ENCODE data around the gene TMEM259. TPM values are rescaled to one million over a fixed set of nuclear protein-coding genes. Genes with fewer than 3 reads are reported as not detected.
A peak's percentile ranks its signal among the peaks of the same experiment; 100 is the strongest.

TMEM259 gene
- total and polyA plus RNA-seq, 9 of the 15 experiments (the other 6 are each of a cell fraction or from before 2014, with no cell fraction given) = 0.52 to 231 (median 63.6) TPM

DNA sequence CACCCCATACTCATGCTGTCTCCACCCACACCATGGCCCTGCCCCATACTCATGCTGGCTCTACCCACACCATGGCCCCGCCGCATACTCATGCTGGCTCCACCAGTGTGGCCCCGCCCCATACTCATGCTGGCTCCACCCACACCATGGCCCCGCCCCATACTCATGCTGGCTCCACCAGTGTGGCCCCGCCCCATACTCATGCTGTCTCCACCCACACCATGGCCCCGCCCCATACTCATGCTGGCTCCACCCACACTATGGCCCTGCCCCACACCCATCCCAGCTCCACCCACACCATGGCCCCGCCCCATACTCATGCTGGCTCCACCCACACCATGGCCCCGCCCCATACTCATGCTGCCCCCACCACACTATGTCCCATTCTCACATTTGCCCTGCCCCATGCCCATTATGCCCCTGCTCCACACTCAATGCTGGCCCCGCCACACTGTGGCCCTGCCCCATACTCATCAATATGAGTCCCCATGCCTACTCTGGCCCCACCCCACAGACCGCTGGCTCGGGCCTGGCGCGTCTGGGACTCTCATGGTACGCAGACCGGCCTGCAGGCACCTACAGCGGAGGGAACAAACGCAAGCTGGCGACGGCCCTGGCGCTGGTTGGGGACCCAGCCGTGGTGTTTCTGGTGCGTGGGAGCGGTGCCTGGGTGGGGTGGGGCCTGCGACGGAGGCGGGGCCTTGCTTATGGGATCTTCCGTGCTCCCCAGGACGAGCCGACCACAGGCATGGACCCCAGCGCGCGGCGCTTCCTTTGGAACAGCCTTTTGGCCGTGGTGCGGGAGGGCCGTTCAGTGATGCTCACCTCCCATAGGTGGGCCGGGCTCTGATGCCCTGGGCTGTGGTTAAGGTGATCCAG, 42.3 kb upstream of the TMEM259 start (continued):
- TF ChIP-seq POLR2B (IDR thresholded peaks at IDR 0.05; ENCODE audit: low read depth, partially characterized antibody) (peak; percentile 40), CBFB (CRISPR knock-in tag; IDR thresholded peaks at IDR 0.05) (0 out of 2 replicates have a peak, but pooled peaks have one; percentile 68), RBBP5 (IDR thresholded peaks at IDR 0.05; ENCODE audit: borderline replicate concordance, insufficient read depth, low read length, poor library complexity, severe bottlenecking) (no peak), RBM22 (IDR thresholded peaks at IDR 0.05; ENCODE audit: low read depth, low read length, poor library complexity, severe bottlenecking) (peak; percentile 48), RBFOX2 (IDR thresholded peaks at IDR 0.05; ENCODE audit: low read depth, low read length) (peak; percentile 50), POLR2A (conservative IDR thresholded peaks at IDR 0.05) (peak; percentile 66), HDGF (IDR thresholded peaks at IDR 0.05) (0 out of 2 replicates have a peak, but pooled peaks have one; percentile 55)
- TF ChIP-seq, protein P1, sequence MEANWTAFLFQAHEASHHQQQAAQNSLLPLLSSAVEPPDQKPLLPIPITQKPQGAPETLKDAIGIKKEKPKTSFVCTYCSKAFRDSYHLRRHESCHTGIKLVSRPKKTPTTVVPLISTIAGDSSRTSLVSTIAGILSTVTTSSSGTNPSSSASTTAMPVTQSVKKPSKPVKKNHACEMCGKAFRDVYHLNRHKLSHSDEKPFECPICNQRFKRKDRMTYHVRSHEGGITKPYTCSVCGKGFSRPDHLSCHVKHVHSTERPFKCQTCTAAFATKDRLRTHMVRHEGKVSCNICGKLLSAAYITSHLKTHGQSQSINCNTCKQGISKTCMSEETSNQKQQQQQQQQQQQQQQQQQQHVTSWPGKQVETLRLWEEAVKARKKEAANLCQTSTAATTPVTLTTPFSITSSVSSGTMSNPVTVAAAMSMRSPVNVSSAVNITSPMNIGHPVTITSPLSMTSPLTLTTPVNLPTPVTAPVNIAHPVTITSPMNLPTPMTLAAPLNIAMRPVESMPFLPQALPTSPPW (CRISPR knock-in tag; IDR thresholded peaks at IDR 0.05) = peak; percentile 52; the same call in 1 of the 2 replicates
